WTC11 (cell line): Measurements from ENCODE around the gene DTWD2.

ENCODE experiments used
- ATF3 ChIP-seq: sonication (generic); formaldehyde crosslinking; conservative IDR thresholded peaks from 2 replicates; pipeline ENCODE4 v1.8.1; 2022; ENCODE audit warnings: mild to moderate bottlenecking, missing genetic modification reagents
- CREB1 ChIP-seq: sonication (generic); formaldehyde crosslinking; IDR thresholded peaks from 2 replicates; pipeline ENCODE4 v1.8.0; 2023; ENCODE audit warnings: mild to moderate bottlenecking, missing genetic modification reagents
- CTCF ChIP-seq: fragments of 200-600 bp; IDR thresholded peaks from 2 replicates; pipeline ENCODE4 v1.8.0; 2022; ENCODE audit warnings: antibody characterized with exemption
- ESRRA ChIP-seq: sonication (generic); formaldehyde crosslinking; IDR thresholded peaks from 2 replicates; pipeline ENCODE4 v1.8.1; 2022; ENCODE audit warnings: mild to moderate bottlenecking, missing genetic modification reagents, borderline replicate concordance
- JUN ChIP-seq: sonication (generic); formaldehyde crosslinking; IDR thresholded peaks from 2 replicates; pipeline ENCODE4 v1.8.0; 2023; ENCODE audit warnings: mild to moderate bottlenecking, missing genetic modification reagents
- MXD4 ChIP-seq: fragments of 250-450 bp; sonication (Bioruptor Pico); IDR thresholded peaks from 2 replicates; pipeline ENCODE4 v1.8.0; 2021; ENCODE audit warnings: mild to moderate bottlenecking, moderate library complexity, borderline replicate concordance
- NFYB ChIP-seq: sonication (generic); formaldehyde crosslinking; conservative IDR thresholded peaks from 2 replicates; pipeline ENCODE4 v1.8.0; 2022; ENCODE audit warnings: low read depth, missing genetic modification reagents
- STAT6 ChIP-seq: sonication (generic); formaldehyde crosslinking; conservative IDR thresholded peaks from 2 replicates; pipeline ENCODE4 v1.8.1; 2023; ENCODE audit warnings: mild to moderate bottlenecking, low read depth, missing genetic modification reagents, moderate library complexity
- ZBTB21 ChIP-seq: sonication (generic); formaldehyde crosslinking; IDR thresholded peaks from 2 replicates; pipeline ENCODE4 v1.8.1; 2023; ENCODE audit warnings: mild to moderate bottlenecking, missing genetic modification reagents, borderline replicate concordance

GRCh38 chr5:118844351-118844750, 144.0 kb downstream of the DTWD2 start:
- TF ChIP-seq ATF3 (no peak), CTCF (no peak), CREB1 (CRISPR knock-in tag) (no peak), JUN (CRISPR knock-in tag) (no peak), MXD4 (CRISPR knock-in tag) (no peak), NFYB (no peak), ZBTB21 (CRISPR knock-in tag) (no peak), ESRRA (CRISPR knock-in tag) (no peak), STAT6 (CRISPR knock-in tag) (no peak)
